Lung (tissue), 12 donors: ENCODE results near the gene NKTR. TPM values are rescaled to one million over a fixed set of nuclear protein-coding genes. Genes with fewer than 3 reads are reported as not detected.

Source experiments
- ATAC-seq: fragments of 200-7000 bp; cut with Tn5 transposase; one replicate; pipeline ENCODE4 v1.9.1; 2020; ENCODE audit warnings: moderate number of reproducible peaks; ENCODE audit not compliant: insufficient read depth, low FRiP score
- DNase-seq, 3 donors: peaks; one replicate each; pipeline ENCODE4 v3.0.0-alpha.2; 2013 to 2017
- H3K27ac ChIP-seq, 2 donors: one replicate each; pipeline ENCODE4 v1.5.1; 2013; ENCODE audit warnings: mild to moderate bottlenecking in 2 of 2, moderate library complexity in 2 of 2, control low read depth in 1 of 2, inconsistent platforms in 1 of 2, low read depth in 1 of 2, low read length in 1 of 2
- H3K27me3 ChIP-seq, 3 donors: one replicate each; pipeline ENCODE4 v1.5.1; 2013; ENCODE audit warnings: low read length in 2 of 3; ENCODE audit not compliant: control insufficient read depth in 3 of 3, insufficient read depth in 3 of 3
- H3K36me3 ChIP-seq, 4 donors: one replicate each; pipeline ENCODE4 v1.5.1; 2013; ENCODE audit warnings: low read length in 4 of 4, mild to moderate bottlenecking in 1 of 4, moderate library complexity in 1 of 4; ENCODE audit not compliant: control insufficient read depth in 4 of 4, insufficient read depth in 4 of 4
- H3K4me1 ChIP-seq, 5 donors: one replicate each; pipeline ENCODE4 v1.5.1; 2013; ENCODE audit warnings: low read length in 5 of 5, mild to moderate bottlenecking in 2 of 5, moderate library complexity in 1 of 5; ENCODE audit not compliant: control insufficient read depth in 5 of 5, insufficient read depth in 5 of 5
- H3K4me3 ChIP-seq: one replicate; pipeline ENCODE4 v1.5.1; 2013; ENCODE audit warnings: mild to moderate bottlenecking, control low read depth, moderate library complexity
- H3K9ac ChIP-seq, 2 donors: one replicate each; pipeline ENCODE4 v1.5.1; 2013; ENCODE audit warnings: low read length in 2 of 2, control low read depth in 1 of 2; ENCODE audit not compliant: insufficient read depth in 1 of 2
- H3K9me3 ChIP-seq, 4 donors: one replicate each; pipeline ENCODE4 v1.5.1; 2013; ENCODE audit warnings: low read length in 3 of 4, mild to moderate bottlenecking in 1 of 4, moderate library complexity in 1 of 4; ENCODE audit not compliant: control insufficient read depth in 4 of 4, insufficient read depth in 3 of 4
- CTCF ChIP-seq: IDR thresholded peaks from 2 replicates; pipeline ENCODE4 v1.5.1; 2012; ENCODE audit warnings: mild to moderate bottlenecking; ENCODE audit errors: control extremely low read depth, extremely low read depth
- WGBS, 2 donors: extraction: QIAGEN DNeasy Blood & Tissue Kit; methylation state at CpG; one replicate each; pipeline ENCODE4 v1.1.7; 2013; 5-methylcytosine and 5-hydroxymethylcytosine counted together
- polyA plus RNA-seq, 2 donors: library from polyadenylated mRNA; stranded (reverse); fragments of 200-250 nt; gene quantifications; one replicate each; pipeline ENCODE4 v1.2.1, GENCODE V29; 2013
- total RNA-seq, 2 donors: library from RNA; depleted of rRNA in 1 of 2; stranded (reverse); fragments of >200 nt in 1 of 2; gene quantifications; one replicate each; pipeline ENCODE4 v1.2.1, GENCODE V29; 2014 to 2021
- donor health status: control.
- donor health status: control.
- donor health status: Bipolar disorder and iron deficiency.
- donor health status: healthy.
- donor health status: DM: yes; HTN: yes; CAD: no.

NKTR gene
- total and polyA plus RNA-seq, 4 donors = 15.3 to 291 (median 52.9) TPM

GRCh38 chr3:42557854-42558253, 42.6 kb upstream of the NKTR start:
- Histone ChIP-seq H3K36me3 (peaks cover 30 to 52% (median 42%) of the 10 kb centered on the region in 4 donors), H3K27me3 (no peaks in the 10 kb centered on the region)
- DNase-seq = no peak

GRCh38 chr3:42562047-42562907, 38.2 kb upstream of the NKTR start:
- WGBS, 2 donors = 72 to 82% methylated on average over 3 of the region's 3 CpGs
- peaks cover 8 to 35% (median 32%) of the 10 kb centered on the region in 4 donors for H3K36me3 ChIP-seq

More at GRCh38 chr3:42557854-42558253, 42.6 kb upstream of the NKTR start:
- peak; percentile 54 for TF ChIP-seq CTCF
- Histone ChIP-seq H3K4me1 (no peaks in the 10 kb centered on the region), H3K9ac (no peak overlapping the region), H3K4me3 (no peak overlapping the region), H3K9me3 (no peaks in the 10 kb centered on the region), H3K27ac (no peak overlapping the region)
- ATAC-seq = no peak

DNA sequence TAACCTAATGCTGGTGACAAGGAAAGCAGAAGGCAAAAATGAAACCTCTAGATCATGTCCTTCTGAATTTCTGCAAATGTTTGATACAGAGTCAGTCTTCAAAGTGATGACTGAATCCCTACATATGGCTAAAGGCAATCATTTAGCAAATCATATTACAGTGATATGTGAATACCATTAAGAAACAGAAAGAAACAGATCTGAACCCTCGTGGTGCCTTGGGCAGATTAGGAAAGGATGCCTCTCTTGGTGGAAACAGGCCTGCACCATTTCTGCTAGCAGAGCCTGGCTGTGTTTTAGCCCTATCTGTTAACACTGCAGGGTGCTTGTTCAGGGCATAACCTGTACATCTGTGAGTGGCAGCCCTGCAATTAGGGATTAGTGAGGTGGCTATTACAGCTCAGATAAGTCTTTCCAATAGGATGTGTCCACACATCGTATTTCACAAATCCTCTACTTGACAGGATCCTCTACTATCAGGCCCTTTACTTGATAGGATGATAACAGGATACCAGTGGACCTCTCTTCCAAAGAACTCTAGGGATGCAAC, 30.8 kb upstream of the NKTR start:
- 84 to 91% methylated on average over 2 of the region's 2 CpGs for WGBS, 2 donors
- TF ChIP-seq CTCF = no peak
- no peak overlapping the region for H3K27ac ChIP-seq
- H3K9me3 ChIP-seq = peaks cover 0 to 6% (median 0%) of the 10 kb centered on the region in 4 donors
- peaks cover 0 to 4% (median 0%) of the 10 kb centered on the region in 5 donors for H3K4me1 ChIP-seq
- no peaks in the 10 kb centered on the region for H3K27me3 ChIP-seq
- peaks cover 10 to 22% (median 18%) of the 10 kb centered on the region in 4 donors for H3K36me3 ChIP-seq
- H3K9ac ChIP-seq = no peak overlapping the region
- no peak overlapping the region for H3K4me3 ChIP-seq
- no peak for DNase-seq
- no peak for ATAC-seq

More at GRCh38 chr3:42562047-42562907, 38.2 kb upstream of the NKTR start:
- Histone ChIP-seq H3K9ac (no peak overlapping the region), H3K27ac (no peak overlapping the region), H3K9me3 (no peaks in the 10 kb centered on the region), H3K4me3 (no peak overlapping the region), H3K4me1 (peaks cover 0 to 2% (median 0%) of the 10 kb centered on the region in 5 donors), H3K27me3 (no peaks in the 10 kb centered on the region)
- ATAC-seq (no peak), DNase-seq (no peak)
- no peak for TF ChIP-seq CTCF
